WTC11 (cell line): ENCODE data around the gene PLD3. TPM values are rescaled to one million over a fixed set of nuclear protein-coding genes. Genes with fewer than 3 reads are reported as not detected.

Experiments used
- ATAC-seq: fragments of 200-7000 bp; cut with Tn5 transposase; 2 replicates; pipeline ENCODE4 v1.10.0; 2021; ENCODE audit warnings: mild to moderate bottlenecking, moderate library complexity
- CTCF ChIA-PET: fragments of 300-600 bp; sonication (Branson Sonifier 250); formaldehyde crosslinking; loops from one replicate; lab custom pipeline; 2021; ENCODE audit warnings: antibody characterized with exemption; lab: Charles Lee
- POLR2A ChIA-PET: fragments of 350-600 bp; sonication (Branson Sonifier 250); formaldehyde crosslinking; loops from one replicate; lab custom pipeline; 2021; ENCODE audit warnings: antibody characterized with exemption; lab: Charles Lee
- DNase-seq: peaks from one replicate; pipeline ENCODE4 v3.0.0; 2021; ENCODE audit warnings: low spot score
- H3K27ac Mint-ChIP-seq: 2 replicates; pipeline ENCODE4 v1.8.0; 2021; ENCODE audit warnings: mixed read lengths
- H3K27me3 Mint-ChIP-seq: 2 replicates; pipeline ENCODE4 v1.8.0; 2021; ENCODE audit warnings: low read depth, mild to moderate bottlenecking, moderate library complexity, mixed read lengths
- H3K36me3 Mint-ChIP-seq: 2 replicates; pipeline ENCODE4 v1.8.0; 2021; ENCODE audit warnings: mixed read lengths
- H3K4me1 Mint-ChIP-seq: 2 replicates; pipeline ENCODE4 v1.8.0; 2022; ENCODE audit warnings: mixed read lengths
- H3K4me3 Mint-ChIP-seq: 2 replicates; pipeline ENCODE4 v1.8.0; 2021; ENCODE audit warnings: mild to moderate bottlenecking, moderate library complexity, mixed read lengths
- H3K9me3 Mint-ChIP-seq: 2 replicates; pipeline ENCODE4 v1.8.0; 2021; ENCODE audit warnings: mixed read lengths
- CBFB ChIP-seq: sonication (generic); formaldehyde crosslinking; IDR thresholded peaks from 2 replicates; pipeline ENCODE4 v1.8.1; 2022; ENCODE audit warnings: mild to moderate bottlenecking, low read depth, missing genetic modification reagents
- CREB1 ChIP-seq: sonication (generic); formaldehyde crosslinking; IDR thresholded peaks from 2 replicates; pipeline ENCODE4 v1.8.0; 2023; ENCODE audit warnings: mild to moderate bottlenecking, missing genetic modification reagents
- IRF2 ChIP-seq: sonication (generic); formaldehyde crosslinking; IDR thresholded peaks from 2 replicates; pipeline ENCODE4 v1.8.0; 2022; ENCODE audit warnings: low read depth, missing genetic modification reagents, borderline replicate concordance
- JUN ChIP-seq: sonication (generic); formaldehyde crosslinking; IDR thresholded peaks from 2 replicates; pipeline ENCODE4 v1.8.0; 2023; ENCODE audit warnings: mild to moderate bottlenecking, missing genetic modification reagents
- MXD4 ChIP-seq: fragments of 250-450 bp; sonication (Bioruptor Pico); IDR thresholded peaks from 2 replicates; pipeline ENCODE4 v1.8.0; 2021; ENCODE audit warnings: mild to moderate bottlenecking, moderate library complexity, borderline replicate concordance
- NFE2L1 ChIP-seq: sonication (generic); formaldehyde crosslinking; IDR thresholded peaks from 2 replicates; pipeline ENCODE4 v1.8.1; 2023; ENCODE audit warnings: missing genetic modification reagents
- ZBTB21 ChIP-seq: sonication (generic); formaldehyde crosslinking; IDR thresholded peaks from 2 replicates; pipeline ENCODE4 v1.8.1; 2023; ENCODE audit warnings: mild to moderate bottlenecking, missing genetic modification reagents, borderline replicate concordance
- ZNF232 ChIP-seq: sonication (generic); formaldehyde crosslinking; IDR thresholded peaks from 2 replicates; pipeline ENCODE4 v1.8.0; 2022; ENCODE audit warnings: mild to moderate bottlenecking, missing genetic modification reagents
- ZNF317 ChIP-seq: sonication (generic); formaldehyde crosslinking; IDR thresholded peaks from 2 replicates; pipeline ENCODE4 v1.8.1; 2023; ENCODE audit warnings: low read depth, mild to moderate bottlenecking, moderate library complexity, missing genetic modification reagents, borderline replicate concordance
- ZNF396 ChIP-seq: fragments of 250-450 bp; sonication (Bioruptor Pico); IDR thresholded peaks from 2 replicates; pipeline ENCODE4 v1.8.0; 2021; ENCODE audit warnings: mild to moderate bottlenecking, moderate library complexity, borderline replicate concordance
- ZNF425 ChIP-seq: fragments of 250-450 bp; sonication (Bioruptor Pico); conservative IDR thresholded peaks from 2 replicates; pipeline ENCODE4 v1.9.0; 2021; ENCODE audit warnings: mild to moderate bottlenecking
- ZNF532 ChIP-seq: fragments of 250-450 bp; sonication (Bioruptor Pico); IDR thresholded peaks from 2 replicates; pipeline ENCODE4 v1.9.0; 2021; ENCODE audit warnings: mild to moderate bottlenecking, borderline replicate concordance
- ZNF671 ChIP-seq: fragments of 250-450 bp; sonication (Bioruptor Pico); IDR thresholded peaks from 2 replicates; pipeline ENCODE4 v1.8.0; 2021; ENCODE audit warnings: mild to moderate bottlenecking
- total RNA-seq: library from RNA; stranded (reverse); gene quantifications from 3 replicates; pipeline ENCODE4 v1.2.3, GENCODE V29; 2021
- TF ChIP-seq, protein P1 (sequence below): sonication (generic); formaldehyde crosslinking; conservative IDR thresholded peaks from 2 replicates; pipeline ENCODE4 v1.8.1; 2022; ENCODE audit warnings: mild to moderate bottlenecking, missing genetic modification reagents
- TF ChIP-seq, protein P2 (sequence below): sonication (generic); formaldehyde crosslinking; IDR thresholded peaks from 2 replicates; pipeline ENCODE4 v1.8.1; 2022; ENCODE audit warnings: mild to moderate bottlenecking, moderate library complexity, missing genetic modification reagents
- TF ChIP-seq, protein P3 (sequence below): sonication (generic); formaldehyde crosslinking; IDR thresholded peaks from 2 replicates; pipeline ENCODE4 v1.8.1; 2022; ENCODE audit warnings: mild to moderate bottlenecking, missing genetic modification reagents, moderate library complexity, borderline replicate concordance
- TF ChIP-seq, protein P4 (sequence below): sonication (generic); formaldehyde crosslinking; IDR thresholded peaks from 2 replicates; pipeline ENCODE4 v1.8.1; 2023; ENCODE audit warnings: mild to moderate bottlenecking, missing genetic modification reagents, moderate library complexity
- TF ChIP-seq, protein P5 (sequence below): fragments of 250-450 bp; sonication (Bioruptor Pico); IDR thresholded peaks from 2 replicates; pipeline ENCODE4 v1.9.0; 2021; ENCODE audit warnings: moderate library complexity, mild to moderate bottlenecking, inconsistent platforms, borderline replicate concordance

Gene PLD3
- total RNA-seq, 1 experiment from 2014 or later: 190 TPM

GRCh38 chr19:40357640-40358039 is 9.1 kb downstream of the PLD3 start:
- no peaks in the 10 kb centered on the region for H3K36me3 Mint-ChIP-seq
- peak overlapping the region; percentile 40; the same call in 1 of the 2 replicates for H3K27ac Mint-ChIP-seq
- DNase-seq (no peak), ATAC-seq (no peak)
- ChIA-PET CTCF (interaction anchor here (1.0 kb wide), 2 partner anchors 52 to 192 kb away, joined by 3 read pairs; no protein-coding TSS in a partner anchor), POLR2A (no interaction called here)
- TF ChIP-seq, protein P1, sequence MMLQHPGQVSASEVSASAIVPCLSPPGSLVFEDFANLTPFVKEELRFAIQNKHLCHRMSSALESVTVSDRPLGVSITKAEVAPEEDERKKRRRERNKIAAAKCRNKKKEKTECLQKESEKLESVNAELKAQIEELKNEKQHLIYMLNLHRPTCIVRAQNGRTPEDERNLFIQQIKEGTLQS (CRISPR knock-in tag): no peak
- TF ChIP-seq, protein P2, sequence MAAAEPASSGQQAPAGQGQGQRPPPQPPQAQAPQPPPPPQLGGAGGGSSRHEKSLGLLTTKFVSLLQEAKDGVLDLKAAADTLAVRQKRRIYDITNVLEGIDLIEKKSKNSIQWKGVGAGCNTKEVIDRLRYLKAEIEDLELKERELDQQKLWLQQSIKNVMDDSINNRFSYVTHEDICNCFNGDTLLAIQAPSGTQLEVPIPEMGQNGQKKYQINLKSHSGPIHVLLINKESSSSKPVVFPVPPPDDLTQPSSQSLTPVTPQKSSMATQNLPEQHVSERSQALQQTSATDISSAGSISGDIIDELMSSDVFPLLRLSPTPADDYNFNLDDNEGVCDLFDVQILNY (CRISPR knock-in tag): no peak
- TF ChIP-seq, protein P3, sequence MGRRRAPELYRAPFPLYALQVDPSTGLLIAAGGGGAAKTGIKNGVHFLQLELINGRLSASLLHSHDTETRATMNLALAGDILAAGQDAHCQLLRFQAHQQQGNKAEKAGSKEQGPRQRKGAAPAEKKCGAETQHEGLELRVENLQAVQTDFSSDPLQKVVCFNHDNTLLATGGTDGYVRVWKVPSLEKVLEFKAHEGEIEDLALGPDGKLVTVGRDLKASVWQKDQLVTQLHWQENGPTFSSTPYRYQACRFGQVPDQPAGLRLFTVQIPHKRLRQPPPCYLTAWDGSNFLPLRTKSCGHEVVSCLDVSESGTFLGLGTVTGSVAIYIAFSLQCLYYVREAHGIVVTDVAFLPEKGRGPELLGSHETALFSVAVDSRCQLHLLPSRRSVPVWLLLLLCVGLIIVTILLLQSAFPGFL (CRISPR knock-in tag): no peak
- TF ChIP-seq ZNF532 (no peak), MXD4 (CRISPR knock-in tag) (no peak), CREB1 (CRISPR knock-in tag) (no peak), ZNF671 (no peak), ZNF232 (no peak), ZNF425 (CRISPR knock-in tag) (no peak), JUN (CRISPR knock-in tag) (no peak), ZNF317 (CRISPR knock-in tag) (no peak), CBFB (CRISPR knock-in tag) (no peak), IRF2 (CRISPR knock-in tag) (no peak), ZNF396 (CRISPR knock-in tag) (no peak), NFE2L1 (no peak), ZBTB21 (CRISPR knock-in tag) (no peak)
- TF ChIP-seq, protein P4, sequence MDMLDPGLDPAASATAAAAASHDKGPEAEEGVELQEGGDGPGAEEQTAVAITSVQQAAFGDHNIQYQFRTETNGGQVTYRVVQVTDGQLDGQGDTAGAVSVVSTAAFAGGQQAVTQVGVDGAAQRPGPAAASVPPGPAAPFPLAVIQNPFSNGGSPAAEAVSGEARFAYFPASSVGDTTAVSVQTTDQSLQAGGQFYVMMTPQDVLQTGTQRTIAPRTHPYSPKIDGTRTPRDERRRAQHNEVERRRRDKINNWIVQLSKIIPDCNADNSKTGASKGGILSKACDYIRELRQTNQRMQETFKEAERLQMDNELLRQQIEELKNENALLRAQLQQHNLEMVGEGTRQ (CRISPR knock-in tag): no peak
- TF ChIP-seq, protein P5, sequence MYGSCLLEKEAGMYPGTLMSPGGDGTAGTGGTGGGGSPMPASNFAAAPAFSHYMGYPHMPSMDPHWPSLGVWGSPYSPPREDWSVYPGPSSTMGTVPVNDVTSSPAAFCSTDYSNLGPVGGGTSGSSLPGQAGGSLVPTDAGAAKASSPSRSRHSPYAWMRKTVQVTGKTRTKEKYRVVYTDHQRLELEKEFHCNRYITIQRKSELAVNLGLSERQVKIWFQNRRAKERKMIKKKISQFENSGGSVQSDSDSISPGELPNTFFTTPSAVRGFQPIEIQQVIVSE (CRISPR knock-in tag): no peak
- TF ChIP-seq, all 79 proteins: peak for 0
- H3K4me1 Mint-ChIP-seq: no peaks in the 10 kb centered on the region
- H3K4me3 Mint-ChIP-seq: no peak overlapping the region
- H3K27me3 Mint-ChIP-seq: no peaks in the 10 kb centered on the region
- no peaks in the 10 kb centered on the region for H3K9me3 Mint-ChIP-seq
